ENCODE results near the gene RALGAPA2. TPM values are rescaled to one million over a fixed set of nuclear protein-coding genes. Genes with fewer than 3 reads are reported as not detected.

RALGAPA2 gene
- polyA plus RNA-seq, 1 of the 3 experiments (the other 2 are of a cell fraction) = 1.0 TPM

DNA sequence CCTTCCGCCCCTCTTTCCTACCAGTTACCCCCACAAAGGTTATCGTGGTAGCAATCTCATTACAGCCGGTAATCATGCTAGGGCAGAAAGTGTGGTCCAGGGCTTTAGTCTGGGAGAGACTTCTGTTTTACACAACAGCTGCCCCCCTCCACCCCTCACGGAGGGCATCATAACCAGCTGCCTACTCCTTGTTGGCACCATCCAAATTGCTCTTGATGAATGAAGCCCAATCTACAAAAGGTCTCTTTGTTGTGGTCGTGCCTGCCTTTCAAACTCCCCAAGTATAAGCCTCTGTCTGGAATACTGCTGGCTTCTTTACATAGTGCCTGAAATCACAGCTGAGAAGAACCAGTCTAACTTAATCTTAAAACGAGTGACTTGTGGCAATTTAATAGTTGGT is 186.7 kb downstream of the RALGAPA2 start:
- 85% methylated on average over 6 of the region's 6 CpGs for WGBS (ENCODE audit: low lambda C conversion rate)
- Histone ChIP-seq H3K4me1 (ENCODE audit: control insufficient read depth in 1 of 2, insufficient read depth in 2 of 2, low read depth in 1 of 2, low read length in 1 of 2) (no peaks in the 10 kb centered on the region; a peak in 1 of 4 replicates), H3K79me2 (ENCODE audit: insufficient read depth) (no peaks in the 10 kb centered on the region), H3F3A (replicated peaks; ENCODE audit: insufficient read depth) (no peaks in the 10 kb centered on the region), H3K4me3 (ENCODE audit: low read depth in 2 of 2, low read length in 1 of 2) (no peak overlapping the region), H2AFZ (ENCODE audit: low read depth) (no peak overlapping the region), H4K20me1 (ENCODE audit: insufficient read depth) (no peaks in the 10 kb centered on the region), H3K27ac (ENCODE audit: low read depth in 2 of 2, low read length in 1 of 2) (no peak overlapping the region), H3K9me2 (no peaks in the 10 kb centered on the region), H3K9me3 (no peaks in the 10 kb centered on the region), H3K4me2 (no peak overlapping the region), H3K27me3 (ENCODE audit: insufficient read depth) (no peaks in the 10 kb centered on the region), H3K36me3 (replicated peaks in 1 of 2; ENCODE audit: control insufficient read depth in 1 of 2, insufficient read depth in 2 of 2, low read length in 1 of 2) (no peaks in the 10 kb centered on the region), H3K9ac (no peak overlapping the region)
- TF ChIP-seq TAF1 (IDR thresholded peaks at IDR 0.05; ENCODE audit: borderline replicate concordance, low read depth, low read length) = no peak
- TF ChIP-seq FOXM1 (IDR thresholded peaks at IDR 0.05; ENCODE audit: low read depth) = no peak
- TF ChIP-seq SIN3A (IDR thresholded peaks at IDR 0.05; ENCODE audit: borderline replicate concordance, low read depth, low read length) = no peak
- no peak for TF ChIP-seq EP300 (IDR thresholded peaks at IDR 0.05; ENCODE audit: borderline replicate concordance in 1 of 2, low read depth in 1 of 2, low read length in 1 of 2)
- no peak for TF ChIP-seq GATA2 (CRISPR knock-in tag; IDR thresholded peaks at IDR 0.05)
- TF ChIP-seq CTCF (IDR thresholded peaks at IDR 0.05) = no peak
- no peak for TF ChIP-seq ELF1 (IDR thresholded peaks at IDR 0.05)
- TF ChIP-seq, protein P1, sequence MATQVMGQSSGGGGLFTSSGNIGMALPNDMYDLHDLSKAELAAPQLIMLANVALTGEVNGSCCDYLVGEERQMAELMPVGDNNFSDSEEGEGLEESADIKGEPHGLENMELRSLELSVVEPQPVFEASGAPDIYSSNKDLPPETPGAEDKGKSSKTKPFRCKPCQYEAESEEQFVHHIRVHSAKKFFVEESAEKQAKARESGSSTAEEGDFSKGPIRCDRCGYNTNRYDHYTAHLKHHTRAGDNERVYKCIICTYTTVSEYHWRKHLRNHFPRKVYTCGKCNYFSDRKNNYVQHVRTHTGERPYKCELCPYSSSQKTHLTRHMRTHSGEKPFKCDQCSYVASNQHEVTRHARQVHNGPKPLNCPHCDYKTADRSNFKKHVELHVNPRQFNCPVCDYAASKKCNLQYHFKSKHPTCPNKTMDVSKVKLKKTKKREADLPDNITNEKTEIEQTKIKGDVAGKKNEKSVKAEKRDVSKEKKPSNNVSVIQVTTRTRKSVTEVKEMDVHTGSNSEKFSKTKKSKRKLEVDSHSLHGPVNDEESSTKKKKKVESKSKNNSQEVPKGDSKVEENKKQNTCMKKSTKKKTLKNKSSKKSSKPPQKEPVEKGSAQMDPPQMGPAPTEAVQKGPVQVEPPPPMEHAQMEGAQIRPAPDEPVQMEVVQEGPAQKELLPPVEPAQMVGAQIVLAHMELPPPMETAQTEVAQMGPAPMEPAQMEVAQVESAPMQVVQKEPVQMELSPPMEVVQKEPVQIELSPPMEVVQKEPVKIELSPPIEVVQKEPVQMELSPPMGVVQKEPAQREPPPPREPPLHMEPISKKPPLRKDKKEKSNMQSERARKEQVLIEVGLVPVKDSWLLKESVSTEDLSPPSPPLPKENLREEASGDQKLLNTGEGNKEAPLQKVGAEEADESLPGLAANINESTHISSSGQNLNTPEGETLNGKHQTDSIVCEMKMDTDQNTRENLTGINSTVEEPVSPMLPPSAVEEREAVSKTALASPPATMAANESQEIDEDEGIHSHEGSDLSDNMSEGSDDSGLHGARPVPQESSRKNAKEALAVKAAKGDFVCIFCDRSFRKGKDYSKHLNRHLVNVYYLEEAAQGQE (IDR thresholded peaks at IDR 0.05; ENCODE audit: low read depth, low read length) = no peak
- no peak for TF ChIP-seq FOSL2 (IDR thresholded peaks at IDR 0.05; ENCODE audit: borderline replicate concordance, low read depth)
- no peak for TF ChIP-seq RFX5 (IDR thresholded peaks at IDR 0.05; ENCODE audit: low read length)
- ChIA-PET CTCF (no interaction called here), POLR2A (no interaction called here)
- no peak for DNase-seq

GRCh38 chr20:20525214-20525613 is 187.2 kb downstream of the RALGAPA2 start:
- Histone ChIP-seq H3K9me3 (no peaks in the 10 kb centered on the region), H3K27ac (ENCODE audit: low read depth in 2 of 2, low read length in 1 of 2) (no peak overlapping the region), H4K20me1 (ENCODE audit: insufficient read depth) (no peaks in the 10 kb centered on the region), H3K9me2 (no peaks in the 10 kb centered on the region), H3K4me3 (ENCODE audit: low read depth in 2 of 2, low read length in 1 of 2) (no peak overlapping the region), H3K4me2 (no peak overlapping the region), H3K4me1 (ENCODE audit: control insufficient read depth in 1 of 2, insufficient read depth in 2 of 2, low read depth in 1 of 2, low read length in 1 of 2) (no peaks in the 10 kb centered on the region; a peak in 1 of 4 replicates), H3K9ac (no peak overlapping the region), H3K36me3 (replicated peaks in 1 of 2; ENCODE audit: control insufficient read depth in 1 of 2, insufficient read depth in 2 of 2, low read length in 1 of 2) (no peaks in the 10 kb centered on the region), H3F3A (replicated peaks; ENCODE audit: insufficient read depth) (no peaks in the 10 kb centered on the region), H3K79me2 (ENCODE audit: insufficient read depth) (no peaks in the 10 kb centered on the region), H3K27me3 (ENCODE audit: insufficient read depth) (no peaks in the 10 kb centered on the region), H2AFZ (ENCODE audit: low read depth) (no peak overlapping the region)
- ChIA-PET POLR2A (no interaction called here), CTCF (no interaction called here)
- 89% methylated on average over 2 of the region's 2 CpGs for WGBS (ENCODE audit: low lambda C conversion rate)
- no peak for DNase-seq
- TF ChIP-seq FOXM1 (IDR thresholded peaks at IDR 0.05; ENCODE audit: low read depth) (no peak), MXI1 (IDR thresholded peaks at IDR 0.05; ENCODE audit: low read depth, low read length) (no peak), FOSL2 (IDR thresholded peaks at IDR 0.05; ENCODE audit: borderline replicate concordance, low read depth) (no peak), EZH2phosphoT487 (IDR thresholded peaks at IDR 0.05; ENCODE audit: borderline replicate concordance, low read depth) (no peak), GABPA (IDR thresholded peaks at IDR 0.05; ENCODE audit: low read depth) (no peak), CTCF (IDR thresholded peaks at IDR 0.05) (no peak), NRF1 (IDR thresholded peaks at IDR 0.05; ENCODE audit: low read depth, low read length) (no peak), RCOR1 (IDR thresholded peaks at IDR 0.05; ENCODE audit: low read length) (no peak), PBX3 (IDR thresholded peaks at IDR 0.05) (no peak), SIN3A (IDR thresholded peaks at IDR 0.05; ENCODE audit: borderline replicate concordance, low read depth, low read length) (no peak), USF1 (IDR thresholded peaks at IDR 0.05; ENCODE audit: borderline replicate concordance, low read depth) (no peak), TAF1 (IDR thresholded peaks at IDR 0.05; ENCODE audit: borderline replicate concordance, low read depth, low read length) (no peak), GATA2 (CRISPR knock-in tag; IDR thresholded peaks at IDR 0.05) (no peak), RAD21 (IDR thresholded peaks at IDR 0.05; ENCODE audit: low read length) (no peak), ELF1 (IDR thresholded peaks at IDR 0.05) (no peak)
